Measurements from ENCODE around the gene CDPF1.

Gene CDPF1

GRCh38 chr22:46290843-46291785, 41.0 kb upstream of the CDPF1 start:
- Histone ChIP-seq H3K4me1 (ENCODE audit: control insufficient read depth, insufficient read depth, low read length) (peaks cover 8% of the 10 kb centered on the region), H3K36me3 (ENCODE audit: control insufficient read depth, insufficient read depth, low read length) (peaks cover 36% of the 10 kb centered on the region), H3K9ac (ENCODE audit: low read length) (no peak overlapping the region), H3K27me3 (ENCODE audit: control insufficient read depth, insufficient read depth, low read length) (no peaks in the 10 kb centered on the region), H3K9me3 (ENCODE audit: control insufficient read depth, insufficient read depth, low read depth, low read length) (no peaks in the 10 kb centered on the region), H3K27ac (ENCODE audit: low read depth, low read length) (no peak overlapping the region), H3K4me3 (ENCODE audit: low read depth, low read length) (no peak overlapping the region)

GRCh38 chr22:46290121-46290842, 40.2 kb upstream of the CDPF1 start:
- no peaks in the 10 kb centered on the region for H3K27me3 ChIP-seq (ENCODE audit: control insufficient read depth, insufficient read depth, low read length)
- no peaks in the 10 kb centered on the region for H3K9me3 ChIP-seq (ENCODE audit: control insufficient read depth, insufficient read depth, low read depth, low read length)
- no peak overlapping the region for H3K27ac ChIP-seq (ENCODE audit: low read depth, low read length)
- H3K9ac ChIP-seq (ENCODE audit: low read length): no peak overlapping the region
- H3K4me3 ChIP-seq (ENCODE audit: low read depth, low read length): no peak overlapping the region
- H3K4me1 ChIP-seq (ENCODE audit: control insufficient read depth, insufficient read depth, low read length): 0 out of 2 replicates have a peak, but pooled peaks cover under 1% of the 10 kb centered on the region
- peaks cover 38% of the 10 kb centered on the region for H3K36me3 ChIP-seq (ENCODE audit: control insufficient read depth, insufficient read depth, low read length)

- peaks cover 45% of the 10 kb centered on the region for H3K36me3 ChIP-seq (ENCODE audit: control insufficient read depth, insufficient read depth, low read length)
- no peak overlapping the region for H3K9ac ChIP-seq (ENCODE audit: low read length)
- H3K4me1 ChIP-seq (ENCODE audit: control insufficient read depth, insufficient read depth, low read length): no peaks in the 10 kb centered on the region
Measured at GRCh38 chr22:46289244-46289891, 39.3 kb upstream of the CDPF1 start.

GRCh38 chr22:46288846-46289243, 38.8 kb upstream of the CDPF1 start:
- no peaks in the 10 kb centered on the region for H3K9me3 ChIP-seq (ENCODE audit: control insufficient read depth, insufficient read depth, low read depth, low read length)
- no peaks in the 10 kb centered on the region for H3K4me1 ChIP-seq (ENCODE audit: control insufficient read depth, insufficient read depth, low read length)
- peaks cover 51% of the 10 kb centered on the region for H3K36me3 ChIP-seq (ENCODE audit: control insufficient read depth, insufficient read depth, low read length)
- H3K27ac ChIP-seq (ENCODE audit: low read depth, low read length): no peak overlapping the region
- H3K27me3 ChIP-seq (ENCODE audit: control insufficient read depth, insufficient read depth, low read length): no peaks in the 10 kb centered on the region
- H3K4me3 ChIP-seq (ENCODE audit: low read depth, low read length): no peak overlapping the region
- no peak overlapping the region for H3K9ac ChIP-seq (ENCODE audit: low read length)

More at GRCh38 chr22:46289244-46289891, 39.3 kb upstream of the CDPF1 start:
- no peaks in the 10 kb centered on the region for H3K9me3 ChIP-seq (ENCODE audit: control insufficient read depth, insufficient read depth, low read depth, low read length)
- H3K27me3 ChIP-seq (ENCODE audit: control insufficient read depth, insufficient read depth, low read length): no peaks in the 10 kb centered on the region
- H3K27ac ChIP-seq (ENCODE audit: low read depth, low read length): no peak overlapping the region
- no peak overlapping the region for H3K4me3 ChIP-seq (ENCODE audit: low read depth, low read length)

- H3K9ac ChIP-seq (ENCODE audit: low read length): no peak overlapping the region
- H3K4me1 ChIP-seq (ENCODE audit: control insufficient read depth, insufficient read depth, low read length): no peaks in the 10 kb centered on the region
- no peak overlapping the region for H3K27ac ChIP-seq (ENCODE audit: low read depth, low read length)
- H3K9me3 ChIP-seq (ENCODE audit: control insufficient read depth, insufficient read depth, low read depth, low read length): no peaks in the 10 kb centered on the region
- no peaks in the 10 kb centered on the region for H3K27me3 ChIP-seq (ENCODE audit: control insufficient read depth, insufficient read depth, low read length)
- H3K4me3 ChIP-seq (ENCODE audit: low read depth, low read length): no peak overlapping the region
- H3K36me3 ChIP-seq (ENCODE audit: control insufficient read depth, insufficient read depth, low read length): peaks cover 53% of the 10 kb centered on the region
Measured at GRCh38 chr22:46287873-46288751, 38.0 kb upstream of the CDPF1 start.

GRCh38 chr22:46286941-46287872, 37.1 kb upstream of the CDPF1 start:
- Histone ChIP-seq H3K9me3 (ENCODE audit: control insufficient read depth, insufficient read depth, low read depth, low read length) (no peaks in the 10 kb centered on the region), H3K27me3 (ENCODE audit: control insufficient read depth, insufficient read depth, low read length) (no peaks in the 10 kb centered on the region), H3K4me1 (ENCODE audit: control insufficient read depth, insufficient read depth, low read length) (no peaks in the 10 kb centered on the region), H3K36me3 (ENCODE audit: control insufficient read depth, insufficient read depth, low read length) (peaks cover 54% of the 10 kb centered on the region), H3K9ac (ENCODE audit: low read length) (no peak overlapping the region), H3K27ac (ENCODE audit: low read depth, low read length) (no peak overlapping the region; the same call in 1 of the 2 replicates), H3K4me3 (ENCODE audit: low read depth, low read length) (no peak overlapping the region)

GRCh38 chr22:46286006-46286405, 35.9 kb upstream of the CDPF1 start:
- Histone ChIP-seq H3K4me3 (ENCODE audit: low read depth, low read length) (no peak overlapping the region), H3K27me3 (ENCODE audit: control insufficient read depth, insufficient read depth, low read length) (no peaks in the 10 kb centered on the region), H3K27ac (ENCODE audit: low read depth, low read length) (no peak overlapping the region), H3K9ac (ENCODE audit: low read length) (no peak overlapping the region), H3K9me3 (ENCODE audit: control insufficient read depth, insufficient read depth, low read depth, low read length) (no peaks in the 10 kb centered on the region), H3K36me3 (ENCODE audit: control insufficient read depth, insufficient read depth, low read length) (peaks cover 55% of the 10 kb centered on the region), H3K4me1 (ENCODE audit: control insufficient read depth, insufficient read depth, low read length) (no peaks in the 10 kb centered on the region)

- H3K36me3 ChIP-seq (ENCODE audit: control insufficient read depth, insufficient read depth, low read length): peaks cover 64% of the 10 kb centered on the region
- H3K27me3 ChIP-seq (ENCODE audit: control insufficient read depth, insufficient read depth, low read length): no peaks in the 10 kb centered on the region
- H3K9ac ChIP-seq (ENCODE audit: low read length): no peak overlapping the region
- no peak overlapping the region for H3K4me3 ChIP-seq (ENCODE audit: low read depth, low read length)
- H3K4me1 ChIP-seq (ENCODE audit: control insufficient read depth, insufficient read depth, low read length): no peaks in the 10 kb centered on the region
- H3K9me3 ChIP-seq (ENCODE audit: control insufficient read depth, insufficient read depth, low read depth, low read length): no peaks in the 10 kb centered on the region
- H3K27ac ChIP-seq (ENCODE audit: low read depth, low read length): no peak overlapping the region
Measured at GRCh38 chr22:46281866-46282678, 32.0 kb upstream of the CDPF1 start.

GRCh38 chr22:46280999-46281623, 31.0 kb upstream of the CDPF1 start:
- no peak overlapping the region for H3K4me3 ChIP-seq (ENCODE audit: low read depth, low read length)
- no peaks in the 10 kb centered on the region for H3K4me1 ChIP-seq (ENCODE audit: control insufficient read depth, insufficient read depth, low read length)
- peaks cover 59% of the 10 kb centered on the region for H3K36me3 ChIP-seq (ENCODE audit: control insufficient read depth, insufficient read depth, low read length)
- H3K27me3 ChIP-seq (ENCODE audit: control insufficient read depth, insufficient read depth, low read length): no peaks in the 10 kb centered on the region
- no peaks in the 10 kb centered on the region for H3K9me3 ChIP-seq (ENCODE audit: control insufficient read depth, insufficient read depth, low read depth, low read length)
- H3K27ac ChIP-seq (ENCODE audit: low read depth, low read length): no peak overlapping the region
- H3K9ac ChIP-seq (ENCODE audit: low read length): no peak overlapping the region
